ENCODE data around the gene PPP1R36. TPM values are rescaled to one million over a fixed set of nuclear protein-coding genes. Genes with fewer than 3 reads are reported as not detected.
"Not testable (repeated sequence)": the region's sequence is repeated elsewhere in the genome, so short reads cannot be mapped to it uniquely, and the experiment has no call there.

The PPP1R36 gene
- total and polyA plus RNA-seq, 10 donors, result 0.26 to 1.1 (median 0.42) TPM; not detected in 2

DNA sequence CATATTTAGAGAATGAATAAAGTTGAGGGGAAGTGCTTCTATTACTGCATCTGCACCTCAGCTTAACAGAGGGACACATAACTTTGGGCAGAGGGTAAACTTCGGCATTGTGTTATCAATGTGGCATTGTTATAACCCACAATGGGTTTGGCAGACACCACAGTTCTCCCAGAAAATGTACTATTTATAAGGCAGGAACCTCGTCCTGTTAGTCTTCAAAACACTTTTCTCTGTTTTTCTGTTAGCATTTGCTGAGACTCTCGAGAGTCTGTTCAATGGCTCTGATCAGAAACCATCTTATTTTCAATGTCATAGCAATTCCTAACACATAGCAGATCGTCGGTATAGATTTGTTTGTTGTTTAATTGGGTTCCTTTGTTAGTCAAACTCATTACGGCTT, 13.9 kb downstream of the PPP1R36 start:
- TF ChIP-seq POLR2AphosphoS5 (IDR thresholded peaks at IDR 0.05) (no peak), POLR2A (IDR thresholded peaks at IDR 0.05) (no peak)
- TF ChIP-seq, protein P1, sequence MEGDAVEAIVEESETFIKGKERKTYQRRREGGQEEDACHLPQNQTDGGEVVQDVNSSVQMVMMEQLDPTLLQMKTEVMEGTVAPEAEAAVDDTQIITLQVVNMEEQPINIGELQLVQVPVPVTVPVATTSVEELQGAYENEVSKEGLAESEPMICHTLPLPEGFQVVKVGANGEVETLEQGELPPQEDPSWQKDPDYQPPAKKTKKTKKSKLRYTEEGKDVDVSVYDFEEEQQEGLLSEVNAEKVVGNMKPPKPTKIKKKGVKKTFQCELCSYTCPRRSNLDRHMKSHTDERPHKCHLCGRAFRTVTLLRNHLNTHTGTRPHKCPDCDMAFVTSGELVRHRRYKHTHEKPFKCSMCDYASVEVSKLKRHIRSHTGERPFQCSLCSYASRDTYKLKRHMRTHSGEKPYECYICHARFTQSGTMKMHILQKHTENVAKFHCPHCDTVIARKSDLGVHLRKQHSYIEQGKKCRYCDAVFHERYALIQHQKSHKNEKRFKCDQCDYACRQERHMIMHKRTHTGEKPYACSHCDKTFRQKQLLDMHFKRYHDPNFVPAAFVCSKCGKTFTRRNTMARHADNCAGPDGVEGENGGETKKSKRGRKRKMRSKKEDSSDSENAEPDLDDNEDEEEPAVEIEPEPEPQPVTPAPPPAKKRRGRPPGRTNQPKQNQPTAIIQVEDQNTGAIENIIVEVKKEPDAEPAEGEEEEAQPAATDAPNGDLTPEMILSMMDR (IDR thresholded peaks at IDR 0.05 in 8 of 11, conservative IDR thresholded peaks at IDR 0.05 in 3 of 11), result no peak
- Histone ChIP-seq H3K27ac (no peak overlapping the region), H3K9me3 (no peaks in the 10 kb centered on the region), H3K27me3 (replicated peaks in 1 of 7) (no peaks in the 10 kb centered on the region), H3K4me3 (no peak overlapping the region), H3K36me3 (no peaks in the 10 kb centered on the region), H3K4me1 (peaks cover 0 to 8% (median 6%) of the 10 kb centered on the region in 6 donors)
- WGBS, 5 donors, result 82 to 89% (median 84%) methylated on average over 6 of the region's 6 CpGs
- no peak for DNase-seq
- intact Hi-C loops (cut with DNase I; ENCODE audit: low total_unique reads), result no loop called here

- WGBS, 5 donors, result 52 to 76% (median 63%) methylated on average over 4 to 5 of the region's 5 CpGs
- intact Hi-C loops (cut with DNase I; ENCODE audit: low total_unique reads), result no loop called here
- no peak for DNase-seq
Observed at GRCh38 chr14:64566651-64567122, 16.9 kb downstream of the PPP1R36 start.

GRCh38 chr14:64569138-64569631, 19.4 kb downstream of the PPP1R36 start:
- TF ChIP-seq POLR2A (IDR thresholded peaks at IDR 0.05), result no peak
- Histone ChIP-seq H3K4me3 (no peak overlapping the region), H3K36me3 (no peaks in the 10 kb centered on the region), H3K4me1 (peaks cover 0 to 8% (median 6%) of the 10 kb centered on the region in 6 donors), H3K27ac (peak overlapping the region in 5 of 8 donors; percentile 21 to 54 (median 35)), H3K27me3 (replicated peaks in 1 of 7) (no peaks in the 10 kb centered on the region), H3K9me3 (no peaks in the 10 kb centered on the region)
- intact Hi-C loops (cut with DNase I; ENCODE audit: low total_unique reads), result no loop called here
- no peak for DNase-seq
- 74 to 82% (median 80%) methylated on average over 3 of the region's 3 CpGs for WGBS, 5 donors

More at GRCh38 chr14:64566651-64567122, 16.9 kb downstream of the PPP1R36 start:
- no peaks in the 10 kb centered on the region for H3K36me3 ChIP-seq
- TF ChIP-seq POLR2A (IDR thresholded peaks at IDR 0.05) (no peak), POLR2AphosphoS5 (IDR thresholded peaks at IDR 0.05) (no peak)
- TF ChIP-seq, protein P1 (IDR thresholded peaks at IDR 0.05 in 8 of 11, conservative IDR thresholded peaks at IDR 0.05 in 3 of 11), result no peak
- no peak overlapping the region for H3K4me3 ChIP-seq
- H3K4me1 ChIP-seq, result peaks cover 0 to 8% (median 6%) of the 10 kb centered on the region in 6 donors
- peak overlapping the region in 2 of 8 donors; percentile 1 to 21 for H3K27ac ChIP-seq
- no peaks in the 10 kb centered on the region for H3K27me3 ChIP-seq (replicated peaks in 1 of 7)
- no peaks in the 10 kb centered on the region for H3K9me3 ChIP-seq

DNA sequence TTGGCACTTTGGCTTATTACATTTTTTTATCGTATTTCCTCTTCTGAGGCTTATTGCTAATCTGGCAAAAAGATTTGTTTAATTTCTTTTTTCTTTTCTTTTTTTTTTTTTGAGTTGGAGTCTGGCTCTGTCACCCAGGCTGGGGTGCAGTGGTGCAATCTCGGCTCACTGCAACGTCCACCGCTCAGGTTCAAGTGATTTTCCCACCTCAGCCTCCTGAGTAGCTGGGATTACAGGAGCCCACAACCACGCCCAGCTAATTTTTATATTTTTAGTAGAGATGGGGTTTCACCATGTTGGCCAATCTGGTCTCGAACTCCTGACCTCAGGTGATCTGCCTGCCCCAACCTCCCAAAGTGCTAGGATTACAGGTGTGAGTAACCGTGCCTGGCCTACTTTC, 19.9 kb downstream of the PPP1R36 start:
- H3K36me3 ChIP-seq; H3K4me3 ChIP-seq; H3K27me3 ChIP-seq (replicated peaks in 1 of 7); DNase-seq; H3K4me1 ChIP-seq; intact Hi-C loops (cut with DNase I; ENCODE audit: low total_unique reads); H3K9me3 ChIP-seq: not testable (repeated sequence)
- peak overlapping the region in 6 of 8 donors; percentile 21 to 54 (median 38) for H3K27ac ChIP-seq
- 79 to 92% (median 90%) methylated on average over 7 of the region's 7 CpGs for WGBS, 5 donors

DNA sequence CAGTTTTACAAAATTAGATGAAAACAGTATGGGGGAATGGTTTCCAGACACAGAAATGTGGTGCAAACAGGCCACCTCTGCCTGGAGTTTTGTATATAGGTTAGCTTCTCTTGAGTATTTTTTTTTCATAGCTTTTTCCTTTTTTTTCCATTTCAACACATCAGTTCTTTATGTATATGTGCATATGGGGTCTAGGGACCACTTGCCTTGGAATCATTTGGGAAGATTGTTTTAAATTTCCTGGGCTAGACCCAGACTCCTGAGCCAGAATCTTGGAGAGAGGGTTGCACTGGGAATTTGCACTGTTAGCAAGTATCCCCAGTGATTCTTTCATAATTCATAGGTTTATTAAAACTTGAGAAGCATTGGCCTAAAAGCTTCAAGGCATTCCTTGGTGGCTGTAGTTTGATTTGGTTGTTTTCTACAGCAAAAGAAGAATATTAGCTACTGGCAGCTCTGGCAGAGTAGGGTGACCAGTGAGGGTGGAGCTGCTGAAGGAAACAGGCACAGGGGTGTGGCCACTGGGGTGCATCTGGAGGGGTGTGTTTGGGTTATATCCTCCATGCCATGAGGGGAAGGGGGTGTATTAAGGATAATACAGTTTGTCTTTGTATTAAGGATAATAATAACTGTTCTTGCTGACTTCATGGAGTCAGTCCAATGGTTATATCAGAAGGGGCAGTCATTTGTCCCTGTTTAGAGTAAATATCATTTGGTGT, 22.8 kb downstream of the PPP1R36 start:
- Histone ChIP-seq H3K4me1 (no peaks in the 10 kb centered on the region), H3K27me3 (replicated peaks in 1 of 7) (no peaks in the 10 kb centered on the region), H3K36me3 (no peaks in the 10 kb centered on the region), H3K4me3 (no peak overlapping the region), H3K27ac (no peak overlapping the region), H3K9me3 (no peaks in the 10 kb centered on the region)
- no peak for TF ChIP-seq POLR2A (IDR thresholded peaks at IDR 0.05)
- TF ChIP-seq, protein P1 (IDR thresholded peaks at IDR 0.05 in 8 of 11, conservative IDR thresholded peaks at IDR 0.05 in 3 of 11), result no peak
- DNase-seq, result no peak
- intact Hi-C loops (cut with DNase I; ENCODE audit: low total_unique reads), result no loop called here
